Measurements from ENCODE around the gene ZNF646.

Gene ZNF646

DNA sequence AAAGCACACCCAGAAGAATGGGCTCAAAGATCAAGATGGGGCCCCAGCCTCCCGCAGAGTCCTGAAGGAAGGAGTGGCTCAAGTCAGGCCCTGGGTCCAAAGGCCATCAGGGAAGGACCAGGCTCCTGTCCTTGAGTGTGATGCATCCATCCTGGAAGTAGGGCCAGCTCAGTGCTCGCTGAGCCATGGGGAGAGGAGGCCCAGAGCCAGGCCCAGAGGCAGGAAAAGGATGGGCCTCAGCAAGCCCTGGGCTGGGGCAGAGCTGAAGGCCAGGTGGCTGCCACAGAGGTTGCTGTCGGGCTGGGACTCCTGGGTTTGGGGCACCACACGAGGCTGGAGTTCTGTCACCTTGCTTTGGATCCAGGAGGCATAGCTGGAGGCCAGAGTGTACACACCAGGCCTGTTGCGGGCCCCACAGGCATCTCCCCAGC is 57.6 kb downstream of the ZNF646 start:
- Histone ChIP-seq H3K9me3 (ENCODE audit: control insufficient read depth, low read length) (no peaks in the 10 kb centered on the region), H3K4me1 (ENCODE audit: control insufficient read depth, insufficient read depth, low read length) (peaks cover 78% of the 10 kb centered on the region), H3K9ac (ENCODE audit: low read length) (peak overlapping the region; percentile 63), H3K27me3 (ENCODE audit: control insufficient read depth, insufficient read depth, low read length) (peaks cover 3% of the 10 kb centered on the region), H3K4me3 (ENCODE audit: low read length) (no peak overlapping the region), H3K36me3 (ENCODE audit: control insufficient read depth, insufficient read depth, low read length) (peaks cover 23% of the 10 kb centered on the region)

DNA sequence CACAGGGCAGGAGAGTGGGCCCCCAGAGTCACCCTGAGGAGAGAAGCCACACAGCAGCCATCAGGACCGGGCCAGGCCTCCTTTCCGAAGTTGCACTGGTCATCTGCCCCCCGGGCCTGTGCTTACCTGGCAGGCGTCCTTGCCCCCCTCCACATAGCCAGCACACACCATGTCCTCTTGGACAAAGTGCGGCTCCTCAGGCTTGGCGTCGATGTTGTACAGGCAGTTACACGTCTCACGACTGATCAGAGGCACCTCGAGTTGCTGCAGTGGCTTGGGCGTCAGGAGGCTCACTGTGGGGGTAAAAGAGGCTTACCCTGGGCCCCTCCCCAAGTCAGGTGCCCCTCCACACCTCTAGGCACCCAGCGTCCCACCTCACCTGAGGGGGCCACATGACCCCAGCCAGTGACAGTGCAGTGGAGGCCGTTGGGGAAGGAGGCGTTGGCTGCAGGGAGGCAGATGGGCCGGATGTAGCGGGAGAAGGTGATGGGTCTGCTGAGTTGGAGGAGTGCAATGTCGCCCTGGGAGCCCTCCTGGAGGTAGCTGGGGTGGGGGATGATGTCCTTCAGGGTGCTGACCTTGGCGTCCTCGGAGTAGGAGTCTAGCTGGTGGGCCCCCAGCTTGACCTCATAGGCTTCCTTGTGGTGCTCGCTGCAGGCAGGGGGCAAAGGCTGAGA is 58.2 kb downstream of the ZNF646 start:
- peak overlapping the region; percentile 63 for H3K9ac ChIP-seq (ENCODE audit: low read length)
- H3K27me3 ChIP-seq (ENCODE audit: control insufficient read depth, insufficient read depth, low read length), result peaks cover 3% of the 10 kb centered on the region
- H3K36me3 ChIP-seq (ENCODE audit: control insufficient read depth, insufficient read depth, low read length), result peaks cover 17% of the 10 kb centered on the region
- H3K4me1 ChIP-seq (ENCODE audit: control insufficient read depth, insufficient read depth, low read length), result peaks cover 72% of the 10 kb centered on the region
- H3K9me3 ChIP-seq (ENCODE audit: control insufficient read depth, low read length), result no peaks in the 10 kb centered on the region
- no peak overlapping the region for H3K4me3 ChIP-seq (ENCODE audit: low read length)

GRCh38 chr16:31133046-31133501 is 58.9 kb downstream of the ZNF646 start:
- H3K9ac ChIP-seq (ENCODE audit: low read length), result peak overlapping the region; percentile 100
- H3K4me1 ChIP-seq (ENCODE audit: control insufficient read depth, insufficient read depth, low read length), result peaks cover 67% of the 10 kb centered on the region
- peaks cover 3% of the 10 kb centered on the region for H3K27me3 ChIP-seq (ENCODE audit: control insufficient read depth, insufficient read depth, low read length)
- H3K4me3 ChIP-seq (ENCODE audit: low read length), result peak overlapping the region; percentile 78
- H3K36me3 ChIP-seq (ENCODE audit: control insufficient read depth, insufficient read depth, low read length), result peaks cover 15% of the 10 kb centered on the region
- no peaks in the 10 kb centered on the region for H3K9me3 ChIP-seq (ENCODE audit: control insufficient read depth, low read length)

Data from mucosa of stomach (tissue), 1 donor.